Ishikawa (cell line): Measurements from ENCODE around the gene UBE4B.

ENCODE experiments used
- CEBPB ChIP-seq: IDR thresholded peaks from 2 replicates; pipeline ENCODE4 v1.6.1; 2012
- EP300 ChIP-seq: IDR thresholded peaks from 2 replicates; pipeline ENCODE4 v1.6.1; 2012; ENCODE audit warnings: borderline replicate concordance
- NFIC ChIP-seq: IDR thresholded peaks from 2 replicates; pipeline ENCODE4 v1.6.1; 2012
- TCF12 ChIP-seq: IDR thresholded peaks from 2 replicates; pipeline ENCODE4 v1.6.1; 2012; ENCODE audit warnings: low read depth
- TF ChIP-seq, protein P1 (sequence below): IDR thresholded peaks from 2 replicates; pipeline ENCODE4 v1.6.1; 2012
- TF ChIP-seq, protein P2 (sequence below): IDR thresholded peaks from 2 replicates; pipeline ENCODE4 v1.6.1; 2012; ENCODE audit warnings: low read depth, mild to moderate bottlenecking

DNA sequence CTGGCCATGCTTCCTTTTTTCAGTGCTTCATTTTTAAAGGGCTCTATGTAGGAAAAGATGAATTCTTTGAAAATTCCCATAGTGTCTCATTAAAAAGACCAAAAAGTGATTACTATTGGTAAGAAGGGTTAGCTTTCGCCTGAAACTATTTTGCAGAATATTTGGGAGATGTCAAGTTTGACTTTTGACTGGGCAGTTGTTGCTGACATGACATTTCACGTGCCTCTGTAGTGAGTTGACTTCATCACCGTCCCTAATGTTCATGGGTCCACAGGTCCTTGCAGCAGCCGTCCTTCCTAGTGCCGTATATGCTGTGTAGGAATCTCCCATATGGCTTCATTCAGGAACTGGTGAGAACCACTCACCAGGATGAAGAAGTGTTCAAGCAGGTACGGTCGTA, 88.9 kb downstream of the UBE4B start:
- TF ChIP-seq, protein P1, sequence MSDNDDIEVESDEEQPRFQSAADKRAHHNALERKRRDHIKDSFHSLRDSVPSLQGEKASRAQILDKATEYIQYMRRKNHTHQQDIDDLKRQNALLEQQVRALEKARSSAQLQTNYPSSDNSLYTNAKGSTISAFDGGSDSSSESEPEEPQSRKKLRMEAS: no peak
- TF ChIP-seq NFIC (no peak), EP300 (no peak), CEBPB (no peak), TCF12 (no peak)
- TF ChIP-seq, protein P2, sequence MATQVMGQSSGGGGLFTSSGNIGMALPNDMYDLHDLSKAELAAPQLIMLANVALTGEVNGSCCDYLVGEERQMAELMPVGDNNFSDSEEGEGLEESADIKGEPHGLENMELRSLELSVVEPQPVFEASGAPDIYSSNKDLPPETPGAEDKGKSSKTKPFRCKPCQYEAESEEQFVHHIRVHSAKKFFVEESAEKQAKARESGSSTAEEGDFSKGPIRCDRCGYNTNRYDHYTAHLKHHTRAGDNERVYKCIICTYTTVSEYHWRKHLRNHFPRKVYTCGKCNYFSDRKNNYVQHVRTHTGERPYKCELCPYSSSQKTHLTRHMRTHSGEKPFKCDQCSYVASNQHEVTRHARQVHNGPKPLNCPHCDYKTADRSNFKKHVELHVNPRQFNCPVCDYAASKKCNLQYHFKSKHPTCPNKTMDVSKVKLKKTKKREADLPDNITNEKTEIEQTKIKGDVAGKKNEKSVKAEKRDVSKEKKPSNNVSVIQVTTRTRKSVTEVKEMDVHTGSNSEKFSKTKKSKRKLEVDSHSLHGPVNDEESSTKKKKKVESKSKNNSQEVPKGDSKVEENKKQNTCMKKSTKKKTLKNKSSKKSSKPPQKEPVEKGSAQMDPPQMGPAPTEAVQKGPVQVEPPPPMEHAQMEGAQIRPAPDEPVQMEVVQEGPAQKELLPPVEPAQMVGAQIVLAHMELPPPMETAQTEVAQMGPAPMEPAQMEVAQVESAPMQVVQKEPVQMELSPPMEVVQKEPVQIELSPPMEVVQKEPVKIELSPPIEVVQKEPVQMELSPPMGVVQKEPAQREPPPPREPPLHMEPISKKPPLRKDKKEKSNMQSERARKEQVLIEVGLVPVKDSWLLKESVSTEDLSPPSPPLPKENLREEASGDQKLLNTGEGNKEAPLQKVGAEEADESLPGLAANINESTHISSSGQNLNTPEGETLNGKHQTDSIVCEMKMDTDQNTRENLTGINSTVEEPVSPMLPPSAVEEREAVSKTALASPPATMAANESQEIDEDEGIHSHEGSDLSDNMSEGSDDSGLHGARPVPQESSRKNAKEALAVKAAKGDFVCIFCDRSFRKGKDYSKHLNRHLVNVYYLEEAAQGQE: no peak
